K562 (cell line): ENCODE results near the gene USP15. TPM values are rescaled to one million over a fixed set of nuclear protein-coding genes. Genes with fewer than 3 reads are reported as not detected.
"Not testable (repeated sequence)": the region's sequence is repeated elsewhere in the genome, so short reads cannot be mapped to it uniquely, and the experiment has no call there.

Source experiments
- ATAC-seq: fragments of 200-7000 bp; cut with Tn5 transposase; 3 replicates; pipeline ENCODE4 v1.9.1; 2020; ENCODE audit warnings: moderate library complexity
- BruUV-seq: library from RNA; stranded (reverse); fragments of 400-500 nt; replicated peaks from 2 replicates; lab custom pipeline; 2021; lab: Mats Ljungman, UMichigan
- CTCF ChIA-PET: fragments of 300-600 bp; formaldehyde crosslinking; extraction: SDS; loops from one replicate; lab custom pipeline; 2021; ENCODE audit warnings: low intra/inter-chr PET ratio; lab: Yijun Ruan, JAX
- POLR2A ChIA-PET: fragments of 300-600, 350-650 bp; sonication (Branson Sonifier 250); formaldehyde crosslinking; extraction: SDS; loops from one replicate; lab custom pipeline; 2021; ENCODE audit warnings: antibody characterized with exemption, inconsistent platforms; lab: Yijun Ruan, JAX
- DNase-seq, 4 experiments: peaks; one replicate each; pipeline versions ENCODE4 v3.0.0 to v3.0.0-alpha.2; 2011 to 2018; ENCODE audit warnings: low spot score in 3 of 4, mixed read lengths in 3 of 4; ENCODE audit errors: extremely low read depth in 1 of 4
- FAIRE-seq: peaks from 2 replicates; lab custom pipeline; 2011; peaks lifted over from hg19 to GRCh38; lab: Jason Lieb, UNC
- H2AFZ ChIP-seq: 2 replicates; pipeline ENCODE4 v1.6.0; 2011; ENCODE audit warnings: low read depth, low read length, control low read depth, inconsistent platforms
- H3K27ac ChIP-seq: fragments of 200-600 bp; 3 replicates; pipeline ENCODE4 v1.8.0; 2011; ENCODE audit warnings: low read depth, mild to moderate bottlenecking, control low read depth, inconsistent platforms, low read length, moderate library complexity, mixed read lengths; ENCODE audit errors: extremely low read depth
- H3K27me3 ChIP-seq, 2 experiments: fragments of 300-600 bp in 1 of 2; 2 replicates in 1 of 2; 3 replicates in 1 of 2; pipeline versions ENCODE4 v1.6.0 to v1.8.0; 2011; ENCODE audit warnings: inconsistent platforms in 2 of 2, low read length in 2 of 2, mild to moderate bottlenecking in 1 of 2, mixed read lengths in 1 of 2, moderate library complexity in 1 of 2; ENCODE audit not compliant: control insufficient read depth in 2 of 2, insufficient read depth in 2 of 2
- H3K36me3 ChIP-seq: fragments of 300-600 bp; 3 replicates; pipeline ENCODE4 v1.8.0; 2011; ENCODE audit warnings: mild to moderate bottlenecking, low read length, inconsistent platforms; ENCODE audit not compliant: control insufficient read depth, insufficient read depth
- H3K4me1 ChIP-seq, 2 experiments: fragments of 200-600 bp in 1 of 2; replicated peaks in 1 of 2; 2 replicates in 1 of 2; 3 replicates in 1 of 2; pipeline versions ENCODE4 v1.5.1 to v1.8.0; 2011; ENCODE audit warnings: inconsistent platforms in 2 of 2, low read length in 2 of 2, mild to moderate bottlenecking in 1 of 2, mixed read lengths in 1 of 2, moderate library complexity in 1 of 2; ENCODE audit not compliant: control insufficient read depth in 2 of 2, insufficient read depth in 2 of 2
- H3K4me2 ChIP-seq: 2 replicates; pipeline ENCODE4 v1.6.1; 2011; ENCODE audit warnings: low read length, control low read depth, inconsistent platforms, mixed read lengths; ENCODE audit not compliant: insufficient read depth
- H3K4me3 ChIP-seq: fragments of 200-600 bp; sonication (generic), shearing (Covaris generic); 2 replicates; pipeline ENCODE4 v1.5.1; 2016; ENCODE audit warnings: control low read depth, inconsistent platforms
- H3K79me2 ChIP-seq: fragments of 200-600 bp; 3 replicates; pipeline ENCODE4 v1.8.0; 2011; ENCODE audit warnings: low read length, inconsistent platforms; ENCODE audit not compliant: control insufficient read depth, insufficient read depth
- H3K9ac ChIP-seq, 2 experiments: 2 replicates each; pipeline versions ENCODE4 v1.6.0 to v1.6.1; 2011; ENCODE audit warnings: low read depth in 2 of 2, low read length in 2 of 2, control low read depth in 1 of 2, inconsistent platforms in 1 of 2, mild to moderate bottlenecking in 1 of 2, mixed read lengths in 1 of 2; ENCODE audit not compliant: insufficient read depth in 1 of 2
- H3K9me1 ChIP-seq: one replicate; pipeline ENCODE4 v1.6.0; 2011; ENCODE audit warnings: inconsistent platforms, mild to moderate bottlenecking, low read length, moderate library complexity; ENCODE audit not compliant: control insufficient read depth, insufficient read depth
- H3K9me3 ChIP-seq: replicated peaks from 2 replicates; pipeline ENCODE4 v1.5.1; 2011; ENCODE audit warnings: low read depth, low read length, inconsistent platforms; ENCODE audit not compliant: control insufficient read depth, insufficient read depth
- H4K20me1 ChIP-seq: replicated peaks from 2 replicates; pipeline ENCODE4 v1.6.1; 2011; ENCODE audit warnings: low read length, inconsistent platforms, mixed read lengths; ENCODE audit not compliant: control insufficient read depth, insufficient read depth
- C11orf30 ChIP-seq: fragments of 450-650 bp; IDR thresholded peaks from 2 replicates; pipeline ENCODE4 v1.6.1; 2016; ENCODE audit warnings: low read depth, mild to moderate bottlenecking
- POLR2A ChIP-seq: fragments of 450-650 bp; conservative IDR thresholded peaks from 2 replicates; pipeline ENCODE4 v1.6.1; 2016
- POLR2AphosphoS5 ChIP-seq: IDR thresholded peaks from 2 replicates; pipeline ENCODE4 v1.6.1; 2011; ENCODE audit warnings: mild to moderate bottlenecking, low read depth, low read length, moderate library complexity; ENCODE audit not compliant: control insufficient read depth, insufficient read depth
- ZNF316 ChIP-seq: fragments of 450-650 bp; IDR thresholded peaks from 2 replicates; pipeline ENCODE4 v1.6.1; 2016
- WGBS: fragments of 100-300 bp; shearing (Covaris generic); methylation state at CpG from one replicate; pipeline ENCODE4 v1.1.6; 2016; ENCODE audit warnings: low coverage, mixed read lengths; ENCODE audit not compliant: insufficient coverage; ENCODE audit errors: missing lambda C conversion rate; 5-methylcytosine and 5-hydroxymethylcytosine counted together
- in situ Hi-C: fragments of 300-500 bp; cut with MboI; formaldehyde crosslinking; loops from 4 replicates; pipeline ENCODE4 v1.15.0; 2018; ENCODE audit warnings: inconsistent platforms, mixed read lengths
- intact Hi-C: fragments of 100-400 bp; cut with micrococcal nuclease; formaldehyde crosslinking; loops from 2 replicates; pipeline ENCODE4 v1.14.2; 2022
- polyA plus RNA-seq, 8 experiments: library from polyadenylated mRNA; depleted of rRNA in 4 of 8; stranded (reverse) in 5 of 8; unstranded in 3 of 8; fragments of >200 nt; fragmentation: Nextera tagmentation in 2 of 8; fragmentation: Illumina TruSeq in 1 of 8; extraction: Ambion mirVana in 2 of 8; extraction: Trizol in 1 of 8; gene quantifications; 2 replicates each; pipeline versions ENCODE4 v1.2.1 to v1.2.3, GENCODE V29; 2011 to 2014; ENCODE audit warnings: inconsistent platforms in 1 of 8, missing spikeins in 1 of 8
- total RNA-seq, 7 experiments: library from RNA; depleted of rRNA in 6 of 7; stranded (reverse); fragments of >200 nt in 6 of 7; fragmentation: Illumina TruSeq in 2 of 7; extraction: Trizol in 2 of 7; gene quantifications; 2 replicates each; pipeline versions ENCODE4 v1.2.1 to v1.2.3, GENCODE V29; 2011 to 2021; ENCODE audit warnings: low replicate concordance in 1 of 7

USP15 gene
- total and polyA plus RNA-seq, 9 of the 15 experiments (the other 6 are each of a cell fraction or from before 2014, with no cell fraction given), result 140 to 272 (median 182) TPM

GRCh38 chr12:62343304-62344120 is 83.3 kb downstream of the USP15 start:
- POLR2A ChIA-PET, result not testable (repeated sequence)

DNA sequence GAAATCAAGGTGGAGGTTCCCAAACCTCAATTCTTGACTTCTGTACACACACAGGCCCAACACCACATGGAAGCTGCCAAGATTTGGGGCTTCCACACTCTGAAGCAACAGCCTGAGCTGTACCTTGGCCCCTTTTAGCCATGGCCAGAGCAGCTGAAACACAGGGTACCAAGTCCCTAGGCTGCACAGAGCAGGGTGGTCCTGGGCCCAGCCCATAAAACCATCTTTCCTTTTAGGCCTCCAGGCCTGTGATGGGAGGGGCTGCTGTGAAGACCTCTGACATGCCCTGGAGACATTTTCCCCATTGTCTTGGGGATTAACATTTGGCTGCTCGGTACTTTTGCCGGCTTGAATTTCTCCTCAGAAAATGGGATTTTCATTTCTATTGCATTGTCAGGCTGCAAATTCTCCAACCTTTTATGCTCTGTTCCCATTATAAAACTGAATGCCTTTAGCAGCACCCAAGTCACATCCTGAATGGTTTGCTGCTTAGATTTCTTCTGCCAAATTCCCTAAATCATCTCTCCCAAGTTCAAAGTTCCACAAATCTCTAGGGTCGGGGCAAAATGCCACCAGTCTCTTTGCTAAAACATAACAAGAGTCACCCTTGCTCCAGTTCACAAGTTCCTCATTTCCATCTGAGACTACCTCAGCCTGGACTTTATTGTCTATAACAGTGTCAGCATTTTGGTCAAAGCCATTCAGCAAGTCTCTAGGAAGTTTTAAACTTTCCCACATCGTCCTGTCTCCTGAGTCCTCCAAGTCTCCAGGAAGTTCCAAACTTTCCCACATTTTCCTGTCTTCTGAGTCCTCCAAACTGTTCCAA is 84.7 kb downstream of the USP15 start:
- CTCF ChIA-PET, H3K4me1 ChIP-seq, BruUV-seq, H4K20me1 ChIP-seq, DNase-seq, H3K27ac ChIP-seq, in situ Hi-C loops, H3K9me1 ChIP-seq, H3K4me2 ChIP-seq, H3K9me3 ChIP-seq, H2AFZ ChIP-seq, H3K27me3 ChIP-seq, H3K9ac ChIP-seq, FAIRE-seq, intact Hi-C loops, H3K4me3 ChIP-seq: not testable (repeated sequence)
- peaks cover 81% of the 10 kb centered on the region for H3K79me2 ChIP-seq
- peak; percentile 35; the same call in 1 of the 2 replicates for TF ChIP-seq ZNF316
- TF ChIP-seq C11orf30, result peak; percentile 11; the same call in 1 of the 2 replicates
- ATAC-seq, result peak; percentile 35
- 87% methylated on average over 3 of the region's 4 CpGs for WGBS
- H3K36me3 ChIP-seq, result peaks cover 73% of the 10 kb centered on the region; the same call in 2 of the 3 replicates
- POLR2A ChIA-PET, result interaction anchor here (0.6 kb wide), 1 partner anchor 113 kb away, joined by 3 read pairs; no protein-coding TSS in a partner anchor

More at GRCh38 chr12:62343304-62344120, 83.3 kb downstream of the USP15 start:
- H3K27ac ChIP-seq, FAIRE-seq, H2AFZ ChIP-seq, H3K9ac ChIP-seq, H3K27me3 ChIP-seq, H3K9me1 ChIP-seq, H4K20me1 ChIP-seq, H3K4me1 ChIP-seq, BruUV-seq, H3K9me3 ChIP-seq, H3K4me2 ChIP-seq, DNase-seq, intact Hi-C loops, in situ Hi-C loops, H3K4me3 ChIP-seq, ATAC-seq, CTCF ChIA-PET: not testable (repeated sequence)
- peaks cover 84% of the 10 kb centered on the region for H3K79me2 ChIP-seq
- TF ChIP-seq POLR2A (peak; percentile 21; the same call in 1 of the 2 replicates), POLR2AphosphoS5 (peak; percentile 16; the same call in 1 of the 2 replicates)
- H3K36me3 ChIP-seq, result peaks cover 67% of the 10 kb centered on the region; the same call in 2 of the 3 replicates
- 97% methylated on average over 9 of the region's 9 CpGs for WGBS
